ENCODE data around the gene FOXP2. TPM values are rescaled to one million over a fixed set of nuclear protein-coding genes. Genes with fewer than 3 reads are reported as not detected.

Gene FOXP2
- total RNA-seq, 6 experiments from 2014 or later = 0.02 to 0.41 (median 0.20) TPM

GRCh38 chr7:114459574-114459973, 45.0 kb downstream of the FOXP2 start:
- no peak overlapping the region for H3K4me3 Mint-ChIP-seq
- no peak for TF ChIP-seq CTCF (IDR thresholded peaks at IDR 0.05)
- H3K4me1 Mint-ChIP-seq (ENCODE audit: low read depth) = no peaks in the 10 kb centered on the region
- H3K36me3 Mint-ChIP-seq (ENCODE audit: low read depth) = no peaks in the 10 kb centered on the region
- no peak for DNase-seq
- no peak overlapping the region for H3K27ac Mint-ChIP-seq
- H3K27me3 Mint-ChIP-seq (ENCODE audit: insufficient read depth) = no peaks in the 10 kb centered on the region
- peaks cover 27% of the 10 kb centered on the region for H3K9me3 Mint-ChIP-seq

GRCh38 chr7:114460021-114460420, 45.4 kb downstream of the FOXP2 start:
- Mint-ChIP-seq H3K27me3 (ENCODE audit: insufficient read depth) (no peaks in the 10 kb centered on the region), H3K4me1 (ENCODE audit: low read depth) (no peaks in the 10 kb centered on the region), H3K9me3 (peaks cover 26% of the 10 kb centered on the region), H3K4me3 (no peak overlapping the region), H3K36me3 (ENCODE audit: low read depth) (no peaks in the 10 kb centered on the region), H3K27ac (no peak overlapping the region)
- no peak for DNase-seq
- TF ChIP-seq CTCF (IDR thresholded peaks at IDR 0.05) = no peak

GRCh38 chr7:114466917-114467316, 52.3 kb downstream of the FOXP2 start:
- no peak for DNase-seq
- Mint-ChIP-seq H3K27me3 (ENCODE audit: insufficient read depth) (no peaks in the 10 kb centered on the region), H3K4me1 (ENCODE audit: low read depth) (no peaks in the 10 kb centered on the region)

GRCh38 chr7:114468844-114469243, 54.2 kb downstream of the FOXP2 start:
- H3K9me3 Mint-ChIP-seq = peaks cover 15% of the 10 kb centered on the region
- TF ChIP-seq CTCF (IDR thresholded peaks at IDR 0.05) = no peak
- H3K4me3 Mint-ChIP-seq = no peak overlapping the region
- no peaks in the 10 kb centered on the region for H3K4me1 Mint-ChIP-seq (ENCODE audit: low read depth)
- H3K27me3 Mint-ChIP-seq (ENCODE audit: insufficient read depth) = no peaks in the 10 kb centered on the region
- H3K27ac Mint-ChIP-seq = no peak overlapping the region
- no peaks in the 10 kb centered on the region for H3K36me3 Mint-ChIP-seq (ENCODE audit: low read depth)
- no peak for DNase-seq

More at GRCh38 chr7:114466917-114467316, 52.3 kb downstream of the FOXP2 start:
- no peaks in the 10 kb centered on the region for H3K36me3 Mint-ChIP-seq (ENCODE audit: low read depth)
- no peak overlapping the region for H3K27ac Mint-ChIP-seq
- no peak overlapping the region for H3K4me3 Mint-ChIP-seq
- TF ChIP-seq CTCF (IDR thresholded peaks at IDR 0.05) = no peak
- peaks cover 20% of the 10 kb centered on the region for H3K9me3 Mint-ChIP-seq

- Mint-ChIP-seq H3K9me3 (peaks cover 23% of the 10 kb centered on the region), H3K36me3 (ENCODE audit: low read depth) (no peaks in the 10 kb centered on the region), H3K27ac (no peak overlapping the region), H3K4me3 (no peak overlapping the region), H3K27me3 (ENCODE audit: insufficient read depth) (no peaks in the 10 kb centered on the region; the same call in 1 of the 2 replicates), H3K4me1 (ENCODE audit: low read depth) (no peaks in the 10 kb centered on the region)
- TF ChIP-seq CTCF (IDR thresholded peaks at IDR 0.05) = no peak
- DNase-seq = no peak
Measured at GRCh38 chr7:114472896-114473512, 58.4 kb downstream of the FOXP2 start.
